Tibial nerve (tissue), 3 donors: ENCODE results near the gene AMPD2.

Experiments used
- POLR2A ChIP-seq, 2 donors: fragments of 450-650 bp; IDR thresholded peaks; one replicate each; pipeline ENCODE4 v1.6.1; 2017; ENCODE audit warnings: antibody characterized with exemption in 2 of 2, mild to moderate bottlenecking in 2 of 2, moderate library complexity in 2 of 2
- TF ChIP-seq, protein P1 (sequence below), 5 experiments: fragments of 200-600 bp in 3 of 5; fragments of 450-650 bp in 2 of 5; sonication (generic) in 3 of 5; IDR thresholded peaks; one replicate each; pipeline ENCODE4 v1.5.1; 2016 to 2019; ENCODE audit warnings: antibody characterized with exemption in 5 of 5, mild to moderate bottlenecking in 3 of 5, moderate library complexity in 2 of 5

DNA sequence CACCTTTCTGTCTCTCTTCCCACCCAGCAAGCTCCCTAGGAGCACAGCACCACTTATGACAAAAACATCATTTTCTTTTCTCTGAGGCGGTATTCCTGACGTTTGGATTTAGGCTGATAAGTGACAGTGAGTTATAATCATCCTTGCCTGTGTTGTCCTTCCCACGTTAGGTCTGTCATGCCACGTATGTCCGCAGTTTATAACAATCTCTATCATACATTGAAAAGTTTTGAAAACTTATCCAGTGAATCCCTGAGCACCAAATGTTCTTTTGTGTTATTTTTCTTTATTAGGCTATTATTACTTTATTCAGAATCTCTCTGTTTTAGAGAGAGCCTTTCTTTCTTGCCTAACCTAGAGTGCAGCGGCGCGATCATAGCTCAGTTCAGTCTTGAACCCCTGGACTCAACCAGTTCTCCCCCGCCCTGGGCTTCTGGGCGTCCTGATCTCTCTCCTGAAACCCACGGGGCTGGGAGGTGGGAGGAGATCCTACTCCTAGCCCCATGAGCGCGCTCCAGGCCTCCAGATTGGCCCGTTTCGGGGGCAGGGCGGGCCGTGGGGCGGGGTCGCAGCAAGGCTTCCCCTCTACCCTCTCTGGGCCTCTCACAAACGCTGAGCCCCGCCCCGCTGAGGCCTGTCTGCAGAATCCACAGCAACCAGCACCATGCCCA is 48.0 kb downstream of the AMPD2 start, which contains the start of gene GSTM2:
- TF ChIP-seq, protein P1, sequence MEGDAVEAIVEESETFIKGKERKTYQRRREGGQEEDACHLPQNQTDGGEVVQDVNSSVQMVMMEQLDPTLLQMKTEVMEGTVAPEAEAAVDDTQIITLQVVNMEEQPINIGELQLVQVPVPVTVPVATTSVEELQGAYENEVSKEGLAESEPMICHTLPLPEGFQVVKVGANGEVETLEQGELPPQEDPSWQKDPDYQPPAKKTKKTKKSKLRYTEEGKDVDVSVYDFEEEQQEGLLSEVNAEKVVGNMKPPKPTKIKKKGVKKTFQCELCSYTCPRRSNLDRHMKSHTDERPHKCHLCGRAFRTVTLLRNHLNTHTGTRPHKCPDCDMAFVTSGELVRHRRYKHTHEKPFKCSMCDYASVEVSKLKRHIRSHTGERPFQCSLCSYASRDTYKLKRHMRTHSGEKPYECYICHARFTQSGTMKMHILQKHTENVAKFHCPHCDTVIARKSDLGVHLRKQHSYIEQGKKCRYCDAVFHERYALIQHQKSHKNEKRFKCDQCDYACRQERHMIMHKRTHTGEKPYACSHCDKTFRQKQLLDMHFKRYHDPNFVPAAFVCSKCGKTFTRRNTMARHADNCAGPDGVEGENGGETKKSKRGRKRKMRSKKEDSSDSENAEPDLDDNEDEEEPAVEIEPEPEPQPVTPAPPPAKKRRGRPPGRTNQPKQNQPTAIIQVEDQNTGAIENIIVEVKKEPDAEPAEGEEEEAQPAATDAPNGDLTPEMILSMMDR (IDR thresholded peaks at IDR 0.05), result no peak
- TF ChIP-seq POLR2A (IDR thresholded peaks at IDR 0.05), result peak in 1 of 2 donors; percentile 60
